ENCODE results near the gene TSTD2.

DNA sequence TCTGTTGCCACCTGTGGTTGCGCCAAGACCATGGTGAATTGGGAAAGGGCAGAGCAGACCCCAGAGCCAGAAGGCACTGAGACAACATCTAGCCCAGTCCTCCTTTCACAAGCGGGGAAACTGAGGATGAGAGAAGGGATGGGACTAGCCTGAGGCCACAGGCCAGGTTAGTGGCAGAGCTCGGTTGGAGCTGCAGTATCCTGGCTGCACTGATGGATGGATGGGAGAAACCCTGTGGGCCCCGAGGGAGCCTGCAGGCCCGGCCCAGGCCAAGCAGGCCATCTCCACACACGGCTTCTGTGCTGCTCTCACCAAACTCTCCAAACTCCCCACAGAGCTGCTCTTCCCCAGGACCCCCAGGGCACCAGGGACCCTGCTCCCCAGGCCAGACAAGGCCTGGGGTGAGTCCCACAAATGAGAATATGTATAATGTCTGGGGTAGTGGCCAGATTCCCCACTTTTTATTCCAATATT, 60.2 kb downstream of the TSTD2 start:
- TF ChIP-seq, protein P1, sequence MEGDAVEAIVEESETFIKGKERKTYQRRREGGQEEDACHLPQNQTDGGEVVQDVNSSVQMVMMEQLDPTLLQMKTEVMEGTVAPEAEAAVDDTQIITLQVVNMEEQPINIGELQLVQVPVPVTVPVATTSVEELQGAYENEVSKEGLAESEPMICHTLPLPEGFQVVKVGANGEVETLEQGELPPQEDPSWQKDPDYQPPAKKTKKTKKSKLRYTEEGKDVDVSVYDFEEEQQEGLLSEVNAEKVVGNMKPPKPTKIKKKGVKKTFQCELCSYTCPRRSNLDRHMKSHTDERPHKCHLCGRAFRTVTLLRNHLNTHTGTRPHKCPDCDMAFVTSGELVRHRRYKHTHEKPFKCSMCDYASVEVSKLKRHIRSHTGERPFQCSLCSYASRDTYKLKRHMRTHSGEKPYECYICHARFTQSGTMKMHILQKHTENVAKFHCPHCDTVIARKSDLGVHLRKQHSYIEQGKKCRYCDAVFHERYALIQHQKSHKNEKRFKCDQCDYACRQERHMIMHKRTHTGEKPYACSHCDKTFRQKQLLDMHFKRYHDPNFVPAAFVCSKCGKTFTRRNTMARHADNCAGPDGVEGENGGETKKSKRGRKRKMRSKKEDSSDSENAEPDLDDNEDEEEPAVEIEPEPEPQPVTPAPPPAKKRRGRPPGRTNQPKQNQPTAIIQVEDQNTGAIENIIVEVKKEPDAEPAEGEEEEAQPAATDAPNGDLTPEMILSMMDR (IDR thresholded peaks at IDR 0.05; ENCODE audit: low read depth, low read length, poor library complexity, severe bottlenecking) = no peak
- no peak for TF ChIP-seq EZH2phosphoT487 (IDR thresholded peaks at IDR 0.05; ENCODE audit: borderline replicate concordance, low read length)
